Memory B cell (primary cell): ENCODE measurements around the gene NKAIN4.
"Not testable (repeated sequence)": the region's sequence is repeated elsewhere in the genome, so short reads cannot be mapped to it uniquely, and the experiment has no call there.

Experiments used
- ATAC-seq: fragments of 150-1000 bp; cut with Tn5 transposase; 2 replicates; pipeline ENCODE4 v1.10.0; 2021; ENCODE audit warnings: low read depth, mild to moderate bottlenecking, moderate library complexity
- DNase-seq, 2 donors: peaks; one replicate each; pipeline ENCODE4 v3.0.0; 2022; ENCODE audit warnings: low spot score in 2 of 2
- H3K27ac Mint-ChIP-seq: one replicate; pipeline ENCODE4 v1.8.0; 2022; ENCODE audit warnings: mild to moderate bottlenecking, moderate library complexity, mixed read lengths
- H3K27me3 Mint-ChIP-seq: one replicate; pipeline ENCODE4 v1.8.0; 2022; ENCODE audit warnings: mixed read lengths
- H3K36me3 Mint-ChIP-seq: one replicate; pipeline ENCODE4 v1.8.0; 2022; ENCODE audit warnings: mild to moderate bottlenecking, mixed read lengths
- H3K4me1 Mint-ChIP-seq: one replicate; pipeline ENCODE4 v1.8.0; 2022; ENCODE audit warnings: mixed read lengths
- H3K4me3 Mint-ChIP-seq: one replicate; pipeline ENCODE4 v1.8.0; 2022; ENCODE audit warnings: mild to moderate bottlenecking, moderate library complexity, mixed read lengths
- H3K9me3 Mint-ChIP-seq: one replicate; pipeline ENCODE4 v1.8.0; 2022; ENCODE audit warnings: mixed read lengths

The NKAIN4 gene

DNA sequence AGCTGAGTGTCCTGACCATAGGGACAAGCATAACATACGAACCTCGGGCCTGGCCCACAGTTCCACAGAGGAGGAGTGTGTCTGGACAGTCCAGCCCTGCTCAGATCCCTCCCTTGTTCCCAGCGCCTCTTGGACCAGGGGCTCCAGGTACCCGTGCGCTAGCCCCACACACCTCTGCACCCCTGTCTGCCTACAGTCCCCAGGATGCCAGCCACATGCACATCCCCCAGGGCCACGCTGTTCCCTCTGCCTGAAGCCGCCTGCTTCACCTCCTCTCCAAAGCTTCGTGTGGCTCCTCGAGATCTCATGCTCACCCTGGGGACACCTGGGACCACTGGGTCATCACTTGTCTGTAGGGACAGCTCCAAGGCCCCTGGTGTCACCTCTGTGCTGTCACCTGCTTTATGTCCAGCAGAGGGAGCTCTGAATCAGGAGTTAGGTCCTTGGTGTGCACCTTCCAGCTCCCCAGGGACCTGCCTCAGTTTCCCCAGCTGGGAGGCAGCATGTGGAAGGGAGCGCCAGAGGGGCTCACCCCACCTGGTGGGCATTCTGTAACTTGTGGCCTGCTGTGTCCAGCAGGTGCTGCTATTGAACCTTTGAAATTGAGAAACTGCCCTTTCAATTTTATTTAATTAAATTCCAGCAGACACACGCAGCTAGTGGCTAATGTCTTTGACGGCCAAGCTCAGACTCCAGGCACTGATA, 31.0 kb downstream of the NKAIN4 start:
- no peak overlapping the region for H3K27ac Mint-ChIP-seq
- peaks cover 9% of the 10 kb centered on the region for H3K27me3 Mint-ChIP-seq
- peak; percentile 56 for ATAC-seq
- H3K9me3 Mint-ChIP-seq = no peaks in the 10 kb centered on the region
- H3K4me1 Mint-ChIP-seq = peaks cover 2% of the 10 kb centered on the region
- peak; percentile 31 to 46 for DNase-seq
- no peak overlapping the region for H3K4me3 Mint-ChIP-seq
- no peaks in the 10 kb centered on the region for H3K36me3 Mint-ChIP-seq

DNA sequence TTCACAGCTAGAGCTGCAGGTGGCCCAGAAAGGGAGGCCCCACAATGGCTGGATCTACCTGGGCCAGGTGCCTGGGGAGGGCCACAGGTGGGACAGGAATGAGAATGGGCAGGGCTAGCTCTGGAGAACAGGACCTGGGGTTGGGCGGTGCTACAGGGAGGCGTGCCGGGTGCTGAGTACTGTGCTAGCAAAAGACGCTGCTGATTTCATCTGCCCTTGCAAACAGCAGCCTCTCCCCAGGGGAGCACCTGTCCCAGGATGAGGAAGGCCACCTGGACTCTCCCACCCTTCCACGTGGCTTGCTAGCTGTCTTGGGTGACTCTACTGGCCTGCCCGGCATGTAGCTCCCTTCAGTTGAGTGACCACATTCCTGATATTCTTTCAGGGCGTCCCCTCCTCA, 31.7 kb downstream of the NKAIN4 start:
- no peaks in the 10 kb centered on the region for H3K36me3 Mint-ChIP-seq
- H3K4me3 Mint-ChIP-seq = no peak overlapping the region
- peaks cover 9% of the 10 kb centered on the region for H3K27me3 Mint-ChIP-seq
- no peaks in the 10 kb centered on the region for H3K9me3 Mint-ChIP-seq
- ATAC-seq (no peak), DNase-seq (no peak)
- no peak overlapping the region for H3K27ac Mint-ChIP-seq
- H3K4me1 Mint-ChIP-seq = peaks cover 2% of the 10 kb centered on the region

GRCh38 chr20:63221400-63222053, 32.7 kb downstream of the NKAIN4 start:
- DNase-seq, H3K4me1 Mint-ChIP-seq, H3K36me3 Mint-ChIP-seq, ATAC-seq, H3K4me3 Mint-ChIP-seq, H3K9me3 Mint-ChIP-seq, H3K27me3 Mint-ChIP-seq, H3K27ac Mint-ChIP-seq: not testable (repeated sequence)

DNA sequence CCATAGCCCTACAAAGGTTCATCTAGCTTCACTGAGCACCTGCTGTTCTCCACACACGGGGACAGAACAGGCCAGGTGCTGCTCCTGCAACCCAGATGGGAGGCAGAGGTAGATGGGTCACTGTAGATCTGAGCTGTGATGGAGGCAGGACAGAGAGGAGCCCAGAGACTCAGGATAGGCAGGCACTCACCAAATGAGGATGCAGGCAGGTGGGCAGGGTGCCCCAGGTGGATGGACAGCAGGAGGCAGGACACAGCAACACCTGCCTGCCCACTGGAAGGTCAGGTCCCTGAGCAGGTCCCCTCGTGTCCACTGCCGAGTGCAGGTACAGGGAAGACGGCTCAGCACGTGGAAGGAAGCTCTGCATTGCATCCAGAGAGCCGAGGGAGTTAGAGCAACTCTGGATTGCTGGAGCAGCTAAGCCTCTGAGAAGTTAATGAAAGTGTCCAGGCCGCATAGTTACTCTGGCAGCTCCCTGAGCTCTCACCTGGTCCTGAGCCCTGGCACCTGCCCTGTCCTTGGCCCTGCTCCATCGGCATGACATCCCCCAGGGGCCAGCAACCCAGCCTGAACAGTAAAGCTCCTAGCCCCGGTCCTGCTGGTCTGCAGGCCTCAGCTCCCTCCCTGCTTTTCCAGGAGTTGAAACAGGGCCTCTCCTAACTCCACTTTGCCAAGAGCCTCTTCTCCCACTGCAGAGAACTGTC, 33.4 kb downstream of the NKAIN4 start:
- peaks cover 8% of the 10 kb centered on the region for H3K4me1 Mint-ChIP-seq
- ATAC-seq (no peak), DNase-seq (no peak)
- H3K27ac Mint-ChIP-seq = no peak overlapping the region
- no peaks in the 10 kb centered on the region for H3K9me3 Mint-ChIP-seq
- no peaks in the 10 kb centered on the region for H3K36me3 Mint-ChIP-seq
- H3K4me3 Mint-ChIP-seq = no peak overlapping the region
- H3K27me3 Mint-ChIP-seq = peaks cover 9% of the 10 kb centered on the region

GRCh38 chr20:63219866-63220521, 34.3 kb downstream of the NKAIN4 start:
- no peaks in the 10 kb centered on the region for H3K36me3 Mint-ChIP-seq
- no peaks in the 10 kb centered on the region for H3K9me3 Mint-ChIP-seq
- H3K27me3 Mint-ChIP-seq = peaks cover 9% of the 10 kb centered on the region
- DNase-seq = no peak
- H3K4me3 Mint-ChIP-seq = no peak overlapping the region
- H3K27ac Mint-ChIP-seq = no peak overlapping the region
- peaks cover 12% of the 10 kb centered on the region for H3K4me1 Mint-ChIP-seq
- no peak for ATAC-seq

DNA sequence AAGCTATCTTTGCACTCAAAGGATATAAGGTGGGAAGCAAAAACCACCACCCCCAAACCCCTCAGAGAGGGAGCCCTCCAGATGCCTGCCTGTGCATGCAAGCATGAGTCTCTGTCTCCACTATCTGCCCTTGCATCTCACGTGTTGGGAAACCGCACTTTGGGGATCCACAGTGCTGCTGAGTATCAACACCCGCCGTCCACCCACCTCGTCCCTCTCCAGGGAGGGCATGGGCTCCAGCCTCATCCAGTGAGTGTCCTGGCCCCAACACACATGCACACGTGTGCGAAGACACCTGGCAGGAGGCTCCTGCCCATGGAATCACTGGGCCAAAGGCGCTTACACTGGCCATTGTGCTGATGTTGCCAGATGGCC, 34.8 kb downstream of the NKAIN4 start:
- Mint-ChIP-seq H3K4me3 (no peak overlapping the region), H3K9me3 (no peaks in the 10 kb centered on the region), H3K4me1 (peaks cover 16% of the 10 kb centered on the region), H3K27me3 (peaks cover 9% of the 10 kb centered on the region), H3K27ac (no peak overlapping the region), H3K36me3 (no peaks in the 10 kb centered on the region)
- no peak for ATAC-seq
- DNase-seq = no peak

DNA sequence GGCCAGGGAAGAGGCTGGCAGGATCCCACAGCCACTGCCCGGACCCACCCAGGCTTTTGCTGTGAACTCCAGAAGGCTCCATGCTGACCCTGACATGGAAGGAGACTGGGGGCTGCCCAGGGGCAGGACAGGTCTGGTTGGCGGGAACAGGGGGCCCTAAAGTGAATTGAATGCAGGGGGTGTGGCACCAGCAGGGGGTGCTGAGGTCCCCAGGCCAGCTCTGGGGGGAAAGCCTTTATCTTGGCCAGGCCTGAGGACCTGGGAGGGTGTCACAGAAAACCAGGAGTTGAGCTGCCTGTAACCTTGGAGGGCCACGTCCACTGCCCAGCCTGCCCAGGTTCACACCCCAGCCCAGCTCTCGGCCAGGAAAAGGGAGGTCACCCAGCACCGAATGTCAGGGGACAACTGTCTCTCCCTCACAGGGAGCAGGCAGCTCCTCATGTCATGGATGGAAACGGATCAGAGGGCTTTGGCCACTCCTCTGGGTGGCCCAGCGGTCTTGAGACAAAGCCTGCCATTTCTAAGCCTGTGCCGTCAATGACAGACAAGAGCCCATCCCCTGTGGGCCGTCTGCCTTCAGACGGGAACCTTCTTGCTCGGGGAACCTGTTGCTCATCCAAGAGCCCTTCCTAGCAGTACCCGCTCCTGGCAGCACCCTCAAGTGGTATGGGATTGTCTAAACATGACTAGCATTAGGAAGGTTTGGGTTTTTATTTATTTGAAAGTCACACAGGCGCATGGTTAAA, 35.4 kb downstream of the NKAIN4 start:
- H3K27ac Mint-ChIP-seq = no peak overlapping the region
- peaks cover 3% of the 10 kb centered on the region for H3K36me3 Mint-ChIP-seq
- ATAC-seq (no peak), DNase-seq (no peak)
- H3K27me3 Mint-ChIP-seq = peaks cover 9% of the 10 kb centered on the region
- no peak overlapping the region for H3K4me3 Mint-ChIP-seq
- peaks cover 21% of the 10 kb centered on the region for H3K4me1 Mint-ChIP-seq
- H3K9me3 Mint-ChIP-seq = no peaks in the 10 kb centered on the region

DNA sequence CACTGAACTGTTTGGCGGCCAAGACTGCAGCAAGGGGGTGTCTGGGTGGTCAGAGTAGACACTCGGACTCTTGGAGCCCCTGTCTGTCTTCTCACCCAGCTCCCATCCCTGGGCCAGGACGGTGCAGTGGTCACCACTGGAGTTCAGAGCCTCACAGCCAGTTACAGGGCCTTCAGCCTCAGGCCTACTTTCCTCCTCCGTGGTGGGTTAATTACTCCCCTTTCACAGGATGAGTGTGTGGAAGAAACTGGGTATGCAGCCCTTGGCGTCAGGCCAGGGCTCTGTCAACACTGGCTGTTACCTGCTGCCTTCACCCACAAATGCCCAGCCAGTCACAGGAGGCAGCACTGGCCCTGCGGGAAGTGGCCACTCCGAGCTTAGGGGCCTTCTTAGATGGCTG, 36.6 kb downstream of the NKAIN4 start:
- peaks cover 26% of the 10 kb centered on the region for H3K4me1 Mint-ChIP-seq
- ATAC-seq = no peak
- no peak overlapping the region for H3K27ac Mint-ChIP-seq
- peaks cover 9% of the 10 kb centered on the region for H3K27me3 Mint-ChIP-seq
- DNase-seq = no peak
- H3K36me3 Mint-ChIP-seq = peaks cover 7% of the 10 kb centered on the region
- no peak overlapping the region for H3K4me3 Mint-ChIP-seq
- H3K9me3 Mint-ChIP-seq = no peaks in the 10 kb centered on the region

DNA sequence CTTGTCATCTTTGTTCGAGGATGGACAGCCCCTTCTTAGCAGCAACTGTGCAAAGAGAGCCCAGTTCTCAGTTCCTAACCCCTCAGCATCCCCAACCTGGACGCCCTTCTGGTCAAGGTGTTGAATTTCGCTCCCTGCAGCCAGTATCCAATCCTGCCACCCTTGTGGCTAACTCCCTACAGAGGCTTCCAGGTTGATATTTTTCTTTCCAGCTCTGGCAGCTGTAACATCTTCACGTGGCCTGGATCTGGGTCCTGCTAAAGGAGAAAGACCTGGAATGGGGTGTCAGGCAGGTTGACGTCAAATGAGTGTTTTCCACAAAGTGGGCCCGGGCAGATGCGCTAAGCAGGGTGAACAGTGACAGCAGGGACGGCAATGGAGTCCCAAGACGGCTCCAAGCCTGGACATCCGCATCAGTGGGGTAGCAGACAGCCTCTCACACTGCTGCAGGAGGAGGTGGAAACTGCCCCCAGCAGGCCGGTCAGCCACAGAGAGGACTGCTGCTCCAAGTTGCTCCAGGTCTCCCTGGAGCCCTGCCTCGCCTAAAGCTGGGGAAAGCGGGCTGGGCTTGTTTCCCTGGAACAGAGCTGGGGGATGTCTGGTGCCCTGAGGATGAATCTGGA, 37.3 kb downstream of the NKAIN4 start:
- Mint-ChIP-seq H3K4me1 (peaks cover 32% of the 10 kb centered on the region), H3K27me3 (peaks cover 9% of the 10 kb centered on the region), H3K9me3 (no peaks in the 10 kb centered on the region), H3K36me3 (peaks cover 7% of the 10 kb centered on the region), H3K4me3 (peak overlapping the region; percentile 85), H3K27ac (peak overlapping the region; percentile 88)
- no peak for DNase-seq
- ATAC-seq = no peak

DNA sequence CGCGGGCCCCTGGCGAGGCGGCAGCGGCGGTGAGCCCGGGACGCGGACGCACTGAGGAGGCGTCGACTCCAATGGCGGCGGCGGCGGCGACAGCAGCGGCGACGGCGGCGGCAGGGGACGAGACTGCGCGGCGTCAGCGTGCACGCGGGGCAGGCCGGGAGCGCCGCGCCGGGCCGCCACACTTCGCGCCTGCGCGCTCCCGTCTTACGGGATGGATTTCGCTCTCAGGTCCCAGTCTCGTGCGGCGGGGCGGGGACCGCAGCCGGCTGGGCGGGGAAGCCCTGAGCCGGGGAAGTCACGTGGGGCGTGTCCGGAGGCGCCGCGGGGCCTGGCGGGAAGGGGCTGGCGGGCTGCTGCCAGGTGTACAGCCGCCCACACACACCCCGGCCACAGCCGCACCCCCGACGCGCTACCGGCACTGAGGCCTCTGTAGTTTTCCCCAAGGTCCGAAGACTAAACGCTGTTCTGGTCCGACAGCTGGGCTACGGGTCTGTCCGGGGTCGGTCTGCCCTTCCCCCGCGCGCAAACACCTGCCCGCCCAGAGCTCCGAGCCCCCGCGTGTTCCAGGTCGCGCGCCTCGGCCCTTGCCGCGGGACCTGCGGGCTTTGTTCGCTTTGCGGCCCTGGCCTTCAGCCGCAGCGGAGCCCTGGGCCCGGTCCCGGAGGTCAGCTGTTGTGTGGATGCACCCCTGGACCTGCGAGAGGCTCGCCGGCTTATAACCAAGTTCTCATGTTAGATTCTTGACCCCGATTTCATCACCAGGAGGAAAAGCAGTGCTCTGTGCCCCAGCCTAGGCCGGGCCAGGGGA, 38.0 kb downstream of the NKAIN4 start, which contains the start of gene YTHDF1:
YTHDF1 (minus strand) TSS at position 91 of the 808 bp plus-strand sequence. CDS start 239 bp downstream, outside the sequence.
- DNase-seq (peak; percentile 93 to 97), ATAC-seq (peak; percentile 89)
- peaks cover 9% of the 10 kb centered on the region for H3K36me3 Mint-ChIP-seq
- H3K27me3 Mint-ChIP-seq = peaks cover 9% of the 10 kb centered on the region
- peaks cover 34% of the 10 kb centered on the region for H3K4me1 Mint-ChIP-seq
- no peaks in the 10 kb centered on the region for H3K9me3 Mint-ChIP-seq
- peak within 1 kb of the TSS; percentile 85 for H3K4me3 Mint-ChIP-seq
- H3K27ac Mint-ChIP-seq = peak within 1 kb of the TSS; percentile 88

GRCh38 chr20:63215101-63216040, 38.9 kb downstream of the NKAIN4 start:
- DNase-seq (no peak), ATAC-seq (no peak)
- H3K9me3 Mint-ChIP-seq = no peaks in the 10 kb centered on the region
- H3K36me3 Mint-ChIP-seq = peaks cover 12% of the 10 kb centered on the region
- H3K27ac Mint-ChIP-seq = peak overlapping the region; percentile 75
- peaks cover 4% of the 10 kb centered on the region for H3K27me3 Mint-ChIP-seq
- H3K4me3 Mint-ChIP-seq = peak overlapping the region; percentile 81
- peaks cover 39% of the 10 kb centered on the region for H3K4me1 Mint-ChIP-seq

- Mint-ChIP-seq H3K36me3 (peaks cover 14% of the 10 kb centered on the region), H3K27ac (peak overlapping the region; percentile 75), H3K4me1 (peaks cover 40% of the 10 kb centered on the region), H3K4me3 (peak overlapping the region; percentile 81), H3K9me3 (no peaks in the 10 kb centered on the region), H3K27me3 (no peaks in the 10 kb centered on the region)
- no peak for DNase-seq
- no peak for ATAC-seq
Measured at GRCh38 chr20:63214514-63214913, 39.7 kb downstream of the NKAIN4 start.
